Middle frontal gyrus (tissue), 1 donor: Measurements from ENCODE around the gene KLHDC10.
"Not testable (repeated sequence)": the region's sequence is repeated elsewhere in the genome, so short reads cannot be mapped to it uniquely, and the experiment has no call there.

Experiments
- DNase-seq: peaks from one replicate; pipeline ENCODE4 v3.0.0-alpha.2; 2015; ENCODE audit warnings: low spot score; ENCODE audit errors: extremely low spot score

The KLHDC10 gene

DNA sequence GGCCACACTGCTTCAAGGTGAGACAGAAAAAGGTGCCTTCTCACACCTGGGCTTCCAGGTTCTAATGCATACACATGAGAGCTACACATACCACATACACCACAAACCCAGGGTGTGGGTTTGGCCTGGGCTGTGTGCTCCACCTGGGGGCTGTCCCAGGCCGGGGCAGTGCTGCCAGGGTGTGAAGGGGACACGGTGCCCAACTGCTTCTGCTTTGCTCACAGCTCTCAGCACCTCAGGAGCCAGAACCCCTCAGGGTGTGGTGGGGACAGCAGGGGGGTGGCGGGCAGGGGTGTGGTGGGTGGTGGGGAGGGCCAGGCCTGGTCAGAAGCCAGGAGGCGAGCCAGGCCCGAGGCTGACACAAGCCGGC is 83.8 kb downstream of the KLHDC10 start:
- DNase-seq: no peak

GRCh38 chr7:130154501-130155317 is 84.4 kb downstream of the KLHDC10 start:
- DNase-seq: no peak

- DNase-seq: no peak
Observed at GRCh38 chr7:130156140-130156539, 85.8 kb downstream of the KLHDC10 start.

DNA sequence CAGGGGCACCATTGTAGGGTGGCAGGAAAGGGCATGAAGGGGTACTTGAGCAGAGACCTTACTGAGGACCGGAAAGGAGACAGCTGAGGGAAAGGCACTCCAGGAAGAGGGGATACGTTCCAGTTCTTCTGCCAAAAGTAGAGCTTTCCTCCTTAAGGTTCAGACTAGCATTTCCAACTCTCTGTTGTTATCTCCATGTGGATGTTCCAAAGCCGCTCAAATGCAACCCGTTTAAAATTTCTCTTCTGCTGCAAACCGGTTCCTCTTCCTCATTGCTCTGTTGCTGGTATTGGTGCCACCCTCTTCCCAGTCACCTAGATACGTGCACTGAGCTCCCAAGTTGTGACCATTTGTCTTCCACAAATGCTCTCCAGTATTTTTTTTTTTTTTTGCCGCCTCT is 87.4 kb downstream of the KLHDC10 start:
- no peak for DNase-seq

DNA sequence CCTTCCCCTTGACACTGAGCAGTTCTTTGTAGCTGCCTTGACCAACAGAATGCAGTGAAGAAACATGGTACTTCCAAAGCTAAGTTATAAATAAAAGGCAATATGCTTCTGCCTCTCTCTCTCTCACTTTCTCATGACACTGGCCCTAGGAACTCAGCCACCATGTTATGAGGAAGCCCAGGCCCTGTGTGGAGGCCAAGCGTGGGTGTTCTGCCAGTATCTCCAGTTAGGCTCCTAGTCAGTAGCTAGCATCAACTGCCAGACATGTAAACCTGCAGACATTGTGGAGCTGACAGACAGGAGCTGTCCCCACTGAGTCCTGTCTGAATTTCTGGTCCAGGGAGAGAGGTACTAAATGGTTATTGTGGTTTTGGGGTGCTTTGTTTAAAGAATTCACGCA is 89.7 kb downstream of the KLHDC10 start:
- no peak for DNase-seq

DNA sequence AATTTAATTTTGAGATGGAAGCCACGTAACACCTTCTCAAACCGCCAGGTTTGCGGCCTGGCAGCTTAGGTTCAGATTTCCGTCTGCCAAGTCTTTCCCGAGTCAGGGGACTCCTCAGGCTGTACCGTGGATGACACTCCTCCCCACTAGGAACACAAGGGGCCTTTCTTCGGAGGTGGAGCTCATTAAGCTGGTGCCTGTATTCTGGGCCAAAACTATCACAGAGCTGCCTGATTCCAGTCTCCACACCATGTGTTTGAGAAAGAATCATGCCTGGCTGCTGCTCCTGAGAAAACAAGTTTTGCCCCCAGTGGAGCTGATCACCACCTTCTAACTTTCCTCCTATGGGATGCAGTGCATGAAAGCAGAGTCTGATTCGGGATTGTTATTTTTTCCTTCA is 90.1 kb downstream of the KLHDC10 start:
- DNase-seq: no peak

DNA sequence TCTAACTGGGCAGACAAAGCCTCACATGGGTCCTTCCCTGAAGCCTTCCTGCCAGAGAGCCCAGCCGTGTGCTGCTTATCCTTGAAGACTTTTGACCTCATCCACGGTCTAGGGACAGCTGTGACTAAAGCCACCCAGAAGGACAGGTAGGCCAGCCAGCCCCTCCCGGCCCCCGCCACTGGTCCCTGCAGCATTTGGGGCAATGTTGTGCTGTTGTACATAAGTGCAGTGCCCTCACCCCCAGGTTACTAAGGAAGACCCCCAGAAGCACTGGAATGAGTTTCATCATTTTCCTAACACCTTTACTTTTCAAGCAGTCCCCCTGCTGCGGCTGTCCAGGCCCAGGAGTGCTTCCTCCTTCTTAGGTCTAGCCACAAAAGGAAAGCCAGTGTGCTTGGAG is 91.9 kb downstream of the KLHDC10 start:
- no peak for DNase-seq

DNA sequence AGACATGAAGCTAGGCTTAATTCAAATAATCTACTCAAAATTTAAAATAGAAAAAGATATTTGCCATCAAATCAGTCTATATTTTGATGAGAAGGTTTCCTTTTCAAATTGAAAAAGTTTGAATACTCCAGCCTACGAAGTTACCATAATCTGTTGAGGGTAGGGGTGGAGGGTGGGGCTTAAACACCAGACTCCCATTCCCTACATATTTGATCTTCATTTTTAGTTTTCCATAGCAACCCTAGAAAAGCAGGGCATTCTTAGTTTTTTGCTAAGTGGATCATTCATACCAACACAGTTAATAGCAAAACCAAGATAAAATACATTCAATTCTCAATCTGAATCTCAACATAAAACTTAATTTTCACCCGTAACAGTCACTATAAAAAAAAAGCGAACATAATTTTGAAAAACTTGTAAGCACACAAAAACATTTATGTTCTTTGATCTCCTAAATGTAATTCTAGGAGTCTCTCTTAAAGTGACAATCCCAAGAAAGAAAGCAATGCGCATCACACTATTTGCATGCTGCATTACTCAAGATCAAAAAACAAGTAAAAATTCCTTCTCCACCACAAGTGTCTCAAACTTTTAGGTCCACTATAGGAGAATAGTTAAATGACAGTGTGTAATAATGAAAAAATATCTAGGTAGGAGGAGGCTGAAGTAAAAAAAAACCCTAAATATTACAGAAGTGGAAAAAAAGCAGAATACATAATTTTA is 104.1 kb downstream of the KLHDC10 start:
- no peak for DNase-seq

DNA sequence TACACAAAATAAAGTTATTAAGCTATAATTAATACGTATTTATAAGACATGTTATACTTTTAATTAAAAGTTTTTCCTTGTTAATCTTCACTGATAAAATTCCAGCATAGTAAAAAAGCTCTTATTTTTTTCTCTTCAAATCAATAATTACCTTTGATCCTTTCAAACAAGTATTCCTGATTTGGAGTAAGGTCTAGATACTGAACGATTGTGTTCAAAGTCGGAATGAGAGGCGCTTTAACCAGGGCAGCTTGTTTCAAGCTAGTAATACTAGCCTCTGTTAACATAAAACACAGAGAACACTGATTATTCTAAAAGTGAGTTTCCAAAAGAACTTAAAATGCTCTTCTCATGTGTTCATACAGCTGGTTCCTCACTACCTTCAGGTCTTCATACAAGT is 107.9 kb downstream of the KLHDC10 start:
- no peak for DNase-seq

- DNase-seq: no peak
Observed at GRCh38 chr7:130179631-130180030, 109.3 kb downstream of the KLHDC10 start.

GRCh38 chr7:130180571-130181262 is 110.4 kb downstream of the KLHDC10 start:
- DNase-seq: no peak

GRCh38 chr7:130181263-130181605 is 110.9 kb downstream of the KLHDC10 start:
- DNase-seq: no peak

- no peak for DNase-seq
Observed at GRCh38 chr7:130182990-130183389, 112.7 kb downstream of the KLHDC10 start.

DNA sequence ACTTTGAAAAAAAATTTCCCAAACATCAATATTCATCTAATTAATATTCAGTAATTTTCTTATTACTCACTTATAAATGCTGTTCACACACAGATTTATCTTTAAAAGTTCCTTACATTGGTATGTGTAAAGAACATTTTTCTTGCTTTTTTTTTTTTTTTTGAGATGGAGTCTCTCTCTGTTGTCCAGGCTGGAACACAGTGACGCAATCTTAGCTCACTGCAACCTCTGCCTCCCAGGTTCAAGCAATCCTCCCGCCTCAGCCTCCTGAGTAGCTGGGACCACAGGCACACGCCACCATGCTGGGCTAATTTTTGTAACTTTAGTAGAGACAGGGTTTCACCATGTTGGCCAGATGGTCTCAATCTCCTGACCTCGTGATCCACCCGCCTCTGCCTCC is 114.0 kb downstream of the KLHDC10 start:
- DNase-seq: not testable (repeated sequence)
